Loucy (cell line): Measurements from ENCODE around the gene HUNK.

Experiments used
- H2AFZ ChIP-seq: fragments of 200-600 bp; sonication (generic); 2 replicates; pipeline ENCODE4 v1.6.0; 2016; ENCODE audit warnings: antibody characterized with exemption, mild to moderate bottlenecking, low read length, moderate library complexity
- H3F3A ChIP-seq: fragments of 200-600 bp; 2 replicates; pipeline ENCODE4 v1.6.0; 2016; ENCODE audit warnings: antibody characterized with exemption, low read depth, mild to moderate bottlenecking
- H3K27me3 ChIP-seq: fragments of 200-600 bp; sonication (generic); 2 replicates; pipeline ENCODE4 v1.6.1; 2014; ENCODE audit warnings: low read length, mild to moderate bottlenecking; ENCODE audit not compliant: insufficient read depth, poor library complexity, severe bottlenecking
- H3K36me3 ChIP-seq: fragments of 200-600 bp; sonication (generic); 2 replicates; pipeline ENCODE4 v1.6.1; 2016; ENCODE audit warnings: low read length; ENCODE audit not compliant: insufficient read depth
- H3K4me1 ChIP-seq: fragments of 200-600 bp; sonication (generic); 2 replicates; pipeline ENCODE4 v1.5.1; 2014; ENCODE audit warnings: low read length, mild to moderate bottlenecking; ENCODE audit not compliant: insufficient read depth, poor library complexity, severe bottlenecking
- H3K4me2 ChIP-seq: fragments of 200-600 bp; sonication (generic); 2 replicates; pipeline ENCODE4 v1.6.0; 2014; ENCODE audit warnings: antibody characterized with exemption, low read length, low read depth, mild to moderate bottlenecking; ENCODE audit not compliant: poor library complexity, severe bottlenecking
- H3K4me3 ChIP-seq: fragments of 200-600 bp; sonication (generic); 2 replicates; pipeline ENCODE4 v1.5.1; 2014; ENCODE audit warnings: low read length, mild to moderate bottlenecking, mixed read lengths; ENCODE audit not compliant: poor library complexity, severe bottlenecking
- H3K79me2 ChIP-seq: fragments of 200-600 bp; sonication (generic); 2 replicates; pipeline ENCODE4 v1.6.1; 2014; ENCODE audit warnings: low read length; ENCODE audit not compliant: insufficient read depth
- H3K9ac ChIP-seq: fragments of 200-600 bp; sonication (generic); 2 replicates; pipeline ENCODE4 v1.6.0; 2014; ENCODE audit warnings: mild to moderate bottlenecking, low read depth, low read length, moderate library complexity; ENCODE audit not compliant: poor library complexity, severe bottlenecking
- H3K9me2 ChIP-seq: fragments of 200-600 bp; sonication (generic); replicated peaks from 2 replicates; pipeline ENCODE4 v1.6.1; 2016; ENCODE audit warnings: low read depth, low read length, mixed read lengths
- H3K9me3 ChIP-seq: fragments of 200-600 bp; sonication (generic); 2 replicates; pipeline ENCODE4 v1.6.1; 2014; ENCODE audit warnings: mild to moderate bottlenecking, antibody characterized with exemption, low read length, low read depth; ENCODE audit not compliant: insufficient read depth
- H4K20me1 ChIP-seq: fragments of 200-600 bp; sonication (generic); 2 replicates; pipeline ENCODE4 v1.6.0; 2014; ENCODE audit warnings: antibody characterized with exemption, low read length, mild to moderate bottlenecking; ENCODE audit not compliant: insufficient read depth, poor library complexity, severe bottlenecking
- CTCF ChIP-seq: fragments of 200-600 bp; sonication (generic); conservative IDR thresholded peaks from 2 replicates; pipeline ENCODE4 v1.5.1; 2014; ENCODE audit warnings: mild to moderate bottlenecking, antibody characterized with exemption, low read length
- EZH2phosphoT487 ChIP-seq: fragments of 200-600 bp; IDR thresholded peaks from 2 replicates; pipeline ENCODE4 v1.6.1; 2018; ENCODE audit warnings: antibody characterized with exemption, mild to moderate bottlenecking, moderate library complexity, borderline replicate concordance

The HUNK gene

GRCh38 chr21:31930001-31930400 is 57.2 kb downstream of the HUNK start:
- H3K79me2 ChIP-seq: no peaks in the 10 kb centered on the region
- TF ChIP-seq EZH2phosphoT487 (no peak), CTCF (no peak)

GRCh38 chr21:31931644-31932469 is 59.0 kb downstream of the HUNK start:
- Histone ChIP-seq H3K9me2 (no peaks in the 10 kb centered on the region), H3F3A (no peaks in the 10 kb centered on the region), H2AFZ (no peak overlapping the region), H3K36me3 (no peaks in the 10 kb centered on the region), H3K4me3 (no peak overlapping the region), H3K79me2 (no peaks in the 10 kb centered on the region), H3K4me1 (no peaks in the 10 kb centered on the region), H3K9me3 (no peaks in the 10 kb centered on the region), H3K4me2 (no peak overlapping the region), H3K27me3 (no peaks in the 10 kb centered on the region), H3K9ac (no peak overlapping the region), H4K20me1 (no peaks in the 10 kb centered on the region)
- TF ChIP-seq EZH2phosphoT487: no peak

More at GRCh38 chr21:31930001-31930400, 57.2 kb downstream of the HUNK start:
- Histone ChIP-seq H3K9me2 (no peaks in the 10 kb centered on the region), H3K4me3 (no peak overlapping the region), H3K4me1 (no peaks in the 10 kb centered on the region), H3K36me3 (no peaks in the 10 kb centered on the region), H3F3A (no peaks in the 10 kb centered on the region), H3K9ac (no peak overlapping the region), H3K9me3 (peaks cover 3% of the 10 kb centered on the region; the same call in 1 of the 2 replicates), H3K27me3 (no peaks in the 10 kb centered on the region), H2AFZ (no peak overlapping the region), H3K4me2 (no peak overlapping the region), H4K20me1 (no peaks in the 10 kb centered on the region)

- Histone ChIP-seq H3F3A (no peaks in the 10 kb centered on the region), H3K4me3 (no peak overlapping the region), H3K9ac (no peak overlapping the region), H3K4me2 (no peak overlapping the region), H2AFZ (no peak overlapping the region), H3K79me2 (no peaks in the 10 kb centered on the region), H3K27me3 (no peaks in the 10 kb centered on the region), H3K4me1 (no peaks in the 10 kb centered on the region), H4K20me1 (no peaks in the 10 kb centered on the region), H3K9me2 (no peaks in the 10 kb centered on the region), H3K9me3 (no peaks in the 10 kb centered on the region), H3K36me3 (no peaks in the 10 kb centered on the region)
- TF ChIP-seq CTCF (no peak), EZH2phosphoT487 (no peak)
Measured at GRCh38 chr21:31932470-31932764, 59.6 kb downstream of the HUNK start.

- Histone ChIP-seq H3K9ac (no peak overlapping the region), H3K9me2 (no peaks in the 10 kb centered on the region), H2AFZ (no peak overlapping the region), H3K4me1 (no peaks in the 10 kb centered on the region), H3K4me3 (no peak overlapping the region), H3F3A (no peaks in the 10 kb centered on the region), H3K9me3 (peaks cover 6% of the 10 kb centered on the region; the same call in 1 of the 2 replicates), H4K20me1 (no peaks in the 10 kb centered on the region), H3K79me2 (no peaks in the 10 kb centered on the region), H3K4me2 (no peak overlapping the region), H3K36me3 (no peaks in the 10 kb centered on the region), H3K27me3 (no peaks in the 10 kb centered on the region)
- TF ChIP-seq CTCF: no peak
- no peak for TF ChIP-seq EZH2phosphoT487
Measured at GRCh38 chr21:31937303-31937702, 64.5 kb downstream of the HUNK start.
